Right lobe of liver (tissue), 4 donors: ENCODE data around the gene CEACAM20.

Experiments used
- POLR2A ChIP-seq: fragments of 450-650 bp; IDR thresholded peaks from one replicate; pipeline ENCODE4 v1.6.1; 2017; ENCODE audit warnings: antibody characterized with exemption, mild to moderate bottlenecking
- TF ChIP-seq, protein P1 (sequence below), 4 donors: fragments of 200-600 bp in 3 of 4; fragments of 450-650 bp in 1 of 4; IDR thresholded peaks; one replicate each; pipeline versions ENCODE4 v1.5.1 to v1.8.0; 2016 to 2022; ENCODE audit warnings: antibody characterized with exemption in 4 of 4, mild to moderate bottlenecking in 2 of 4
- donor health status: DM: no; HTN: no; CAD: no.
- donor health status: DM: no; HTN: no; CAD: no.
- donor health status: DM: no; HTN: yes; CAD: no.

DNA sequence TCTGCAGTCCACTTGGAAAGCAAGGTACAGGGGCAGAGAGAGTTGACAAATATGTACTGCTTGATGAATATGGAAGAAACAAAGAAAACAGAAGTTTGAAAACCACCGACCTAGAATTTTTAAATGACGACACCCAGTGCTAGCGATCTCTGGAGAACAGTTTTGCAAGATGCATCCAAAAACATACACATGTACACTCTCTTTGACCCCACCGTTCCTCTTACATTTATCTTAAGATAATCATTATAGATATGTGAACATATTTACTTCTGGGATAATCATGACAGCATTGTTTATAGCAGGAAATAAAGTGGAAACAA, 43.1 kb upstream of the CEACAM20 start:
- TF ChIP-seq, protein P1, sequence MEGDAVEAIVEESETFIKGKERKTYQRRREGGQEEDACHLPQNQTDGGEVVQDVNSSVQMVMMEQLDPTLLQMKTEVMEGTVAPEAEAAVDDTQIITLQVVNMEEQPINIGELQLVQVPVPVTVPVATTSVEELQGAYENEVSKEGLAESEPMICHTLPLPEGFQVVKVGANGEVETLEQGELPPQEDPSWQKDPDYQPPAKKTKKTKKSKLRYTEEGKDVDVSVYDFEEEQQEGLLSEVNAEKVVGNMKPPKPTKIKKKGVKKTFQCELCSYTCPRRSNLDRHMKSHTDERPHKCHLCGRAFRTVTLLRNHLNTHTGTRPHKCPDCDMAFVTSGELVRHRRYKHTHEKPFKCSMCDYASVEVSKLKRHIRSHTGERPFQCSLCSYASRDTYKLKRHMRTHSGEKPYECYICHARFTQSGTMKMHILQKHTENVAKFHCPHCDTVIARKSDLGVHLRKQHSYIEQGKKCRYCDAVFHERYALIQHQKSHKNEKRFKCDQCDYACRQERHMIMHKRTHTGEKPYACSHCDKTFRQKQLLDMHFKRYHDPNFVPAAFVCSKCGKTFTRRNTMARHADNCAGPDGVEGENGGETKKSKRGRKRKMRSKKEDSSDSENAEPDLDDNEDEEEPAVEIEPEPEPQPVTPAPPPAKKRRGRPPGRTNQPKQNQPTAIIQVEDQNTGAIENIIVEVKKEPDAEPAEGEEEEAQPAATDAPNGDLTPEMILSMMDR (IDR thresholded peaks at IDR 0.05): no peak
- no peak for TF ChIP-seq POLR2A
